Keratinocyte (primary cell): Measurements from ENCODE around the gene LRRC28.

Source experiments
- EZH2 ChIP-seq: IDR thresholded peaks from one replicate; pipeline ENCODE4 v1.6.1; 2012; ENCODE audit warnings: inconsistent platforms, mild to moderate bottlenecking, low read length, moderate library complexity
- TF ChIP-seq, protein P1 (sequence below), 3 experiments: IDR thresholded peaks in 1 of 3; conservative IDR thresholded peaks in 1 of 3; optimal IDR thresholded peaks in 1 of 3; 2 replicates in 2 of 3; 3 replicates in 1 of 3; pipeline versions ENCODE3 to v1.5.1; 2011; ENCODE audit warnings: low read length in 3 of 3, mild to moderate bottlenecking in 3 of 3, moderate library complexity in 2 of 3, control low read depth in 1 of 3, inconsistent platforms in 1 of 3; ENCODE audit not compliant: insufficient read depth in 2 of 3; ENCODE audit errors: extremely low read depth in 1 of 3

DNA sequence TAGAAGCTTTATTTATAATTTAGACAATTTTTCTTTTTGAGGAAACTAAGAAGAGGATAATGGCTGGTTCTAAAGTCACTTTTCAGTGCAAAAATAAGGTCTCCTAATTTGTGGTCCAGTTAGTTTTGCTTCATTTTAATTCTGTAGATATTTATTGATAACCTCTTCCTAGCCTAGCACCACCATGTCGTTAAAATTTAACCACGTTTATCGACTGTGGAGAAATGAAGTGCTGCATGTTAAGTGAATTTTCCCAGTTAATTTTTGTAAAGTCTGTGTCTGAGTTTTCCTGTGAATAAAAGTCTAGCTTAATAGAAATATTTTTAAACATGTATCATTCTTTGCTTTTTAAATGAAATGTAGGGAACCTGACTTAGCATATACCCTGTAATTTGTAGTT lies 16.7 kb downstream of the LRRC28 start:
- TF ChIP-seq, protein P1, sequence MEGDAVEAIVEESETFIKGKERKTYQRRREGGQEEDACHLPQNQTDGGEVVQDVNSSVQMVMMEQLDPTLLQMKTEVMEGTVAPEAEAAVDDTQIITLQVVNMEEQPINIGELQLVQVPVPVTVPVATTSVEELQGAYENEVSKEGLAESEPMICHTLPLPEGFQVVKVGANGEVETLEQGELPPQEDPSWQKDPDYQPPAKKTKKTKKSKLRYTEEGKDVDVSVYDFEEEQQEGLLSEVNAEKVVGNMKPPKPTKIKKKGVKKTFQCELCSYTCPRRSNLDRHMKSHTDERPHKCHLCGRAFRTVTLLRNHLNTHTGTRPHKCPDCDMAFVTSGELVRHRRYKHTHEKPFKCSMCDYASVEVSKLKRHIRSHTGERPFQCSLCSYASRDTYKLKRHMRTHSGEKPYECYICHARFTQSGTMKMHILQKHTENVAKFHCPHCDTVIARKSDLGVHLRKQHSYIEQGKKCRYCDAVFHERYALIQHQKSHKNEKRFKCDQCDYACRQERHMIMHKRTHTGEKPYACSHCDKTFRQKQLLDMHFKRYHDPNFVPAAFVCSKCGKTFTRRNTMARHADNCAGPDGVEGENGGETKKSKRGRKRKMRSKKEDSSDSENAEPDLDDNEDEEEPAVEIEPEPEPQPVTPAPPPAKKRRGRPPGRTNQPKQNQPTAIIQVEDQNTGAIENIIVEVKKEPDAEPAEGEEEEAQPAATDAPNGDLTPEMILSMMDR (optimal IDR thresholded peaks at IDR 0.05 in 1 of 3, IDR thresholded peaks at IDR 0.05 in 1 of 3, conservative IDR thresholded peaks at IDR 0.05 in 1 of 3; ENCODE audit: extremely low read depth in 1 of 3, insufficient read depth in 2 of 3, low read length in 3 of 3), result no peak
- TF ChIP-seq EZH2, result no peak
